GM18499 (cell line): ENCODE data around the gene THAP7.

Experiments used
- ATAC-seq: cut with Tn5 transposase; IDR thresholded peaks from one replicate; pipeline ENCODE4 v1.9.1; 2021; ENCODE audit warnings: moderate number of reproducible peaks; ENCODE audit not compliant: insufficient read depth, unreplicated experiment

THAP7 gene

GRCh38 chr22:20966883-20967696 is 34.8 kb downstream of the THAP7 start, which contains the start of gene AIFM3:
TSS of gene AIFM3 (plus strand) at chr22:20967255. CDS start at chr22:20967945, 690 bp downstream.
- no peak for ATAC-seq

DNA sequence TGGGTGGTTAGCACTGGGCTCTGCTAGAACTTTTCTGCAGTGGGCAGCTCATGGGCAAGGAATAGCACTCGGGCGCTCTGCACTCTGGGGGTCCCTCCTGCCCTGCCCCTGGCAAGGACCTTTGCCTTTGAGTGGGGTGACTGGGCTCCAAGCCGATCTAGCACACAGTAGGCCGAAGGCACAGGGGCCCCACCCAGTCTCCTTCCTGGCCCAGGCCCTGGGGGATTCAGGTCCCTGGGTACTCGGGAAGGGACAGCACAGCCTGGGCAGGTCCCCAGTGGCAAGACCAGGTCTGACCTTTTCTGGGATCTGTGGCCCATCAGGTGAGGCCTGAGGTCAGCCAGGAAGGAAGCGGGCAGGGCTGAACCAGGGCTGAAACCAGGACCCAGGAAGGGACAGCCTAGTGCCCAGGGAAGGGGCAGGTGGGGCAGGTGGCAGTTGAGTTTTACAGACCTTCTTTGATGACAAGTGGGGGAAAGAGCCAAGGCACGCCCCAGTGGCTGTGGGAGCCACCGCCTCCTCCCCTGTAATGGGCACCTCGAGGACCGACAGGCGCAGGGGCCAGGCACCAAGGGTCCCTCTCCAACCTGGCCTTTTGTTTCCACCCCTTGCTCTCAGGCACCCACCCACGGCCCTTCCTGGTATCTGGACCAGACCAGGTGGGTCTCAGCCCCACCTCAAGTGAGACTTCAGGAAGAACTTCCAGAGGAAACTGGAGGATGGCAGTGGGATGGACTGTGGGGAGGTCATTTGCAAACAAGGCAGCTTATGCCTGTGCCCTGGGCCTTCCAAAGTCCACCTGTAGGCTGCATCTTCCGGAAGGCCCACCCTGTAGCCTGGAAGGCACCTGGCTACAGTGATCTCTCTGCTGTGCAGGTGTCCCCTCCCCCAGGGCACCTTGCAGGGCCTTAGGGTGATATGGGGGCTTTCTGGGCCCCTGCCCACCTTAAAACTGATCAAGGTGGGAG is 35.7 kb downstream of the THAP7 start:
- no peak for ATAC-seq

DNA sequence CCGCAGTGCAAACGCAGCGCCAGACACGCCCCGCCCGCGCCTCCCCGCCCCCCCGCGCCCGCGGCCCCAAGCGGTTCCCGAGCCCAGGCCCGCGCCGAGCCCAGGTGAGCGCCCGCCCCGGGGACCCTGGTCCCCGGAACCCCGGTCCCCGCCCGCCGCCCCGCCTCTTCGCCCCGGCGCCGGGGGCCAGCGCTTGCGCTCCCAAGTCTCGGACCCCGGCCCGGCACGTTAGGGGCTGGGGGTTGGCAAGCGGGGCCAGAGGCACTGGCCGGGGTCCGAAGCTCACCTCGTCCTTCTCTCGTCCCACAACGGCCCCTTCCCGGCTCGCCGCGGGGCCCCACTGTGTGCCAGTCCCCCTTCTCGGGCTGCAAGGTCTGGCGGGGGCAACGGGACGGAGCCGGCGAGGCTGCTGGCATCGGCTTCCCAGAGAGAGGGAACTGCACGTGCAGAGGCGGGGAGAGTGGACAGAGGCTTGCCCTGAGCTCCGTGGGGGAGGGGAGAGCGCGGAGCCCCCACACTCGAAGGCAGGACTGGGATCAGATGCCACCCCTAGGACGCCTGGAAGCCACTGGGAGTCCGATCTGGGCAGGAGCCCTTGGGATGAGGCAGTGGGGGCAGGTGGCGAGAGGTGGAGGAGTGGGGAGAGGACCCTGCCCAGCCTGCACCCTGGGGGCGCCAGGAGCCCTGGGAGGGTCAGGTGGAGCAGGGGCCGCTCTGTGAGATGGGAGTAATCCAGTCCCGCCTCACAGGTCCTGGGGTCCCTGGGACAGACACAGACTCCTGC is 36.6 kb downstream of the THAP7 start:
- ATAC-seq = no peak

DNA sequence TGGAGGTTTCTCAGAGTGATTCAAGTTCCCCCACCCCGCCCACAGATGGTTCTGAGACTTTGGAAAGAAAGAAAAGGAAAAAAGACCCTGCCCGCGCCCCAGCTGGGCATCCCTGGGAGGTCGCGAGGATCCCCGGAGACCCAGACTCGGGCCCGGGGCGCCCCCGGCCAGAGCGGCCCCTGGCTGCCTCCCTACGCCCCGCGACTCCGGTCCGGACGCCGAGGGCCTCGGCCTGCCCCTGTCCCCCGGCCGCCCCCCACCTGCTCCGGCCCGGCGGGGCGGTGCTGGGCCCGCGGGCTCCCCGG is 37.2 kb downstream of the THAP7 start:
- no peak for ATAC-seq

DNA sequence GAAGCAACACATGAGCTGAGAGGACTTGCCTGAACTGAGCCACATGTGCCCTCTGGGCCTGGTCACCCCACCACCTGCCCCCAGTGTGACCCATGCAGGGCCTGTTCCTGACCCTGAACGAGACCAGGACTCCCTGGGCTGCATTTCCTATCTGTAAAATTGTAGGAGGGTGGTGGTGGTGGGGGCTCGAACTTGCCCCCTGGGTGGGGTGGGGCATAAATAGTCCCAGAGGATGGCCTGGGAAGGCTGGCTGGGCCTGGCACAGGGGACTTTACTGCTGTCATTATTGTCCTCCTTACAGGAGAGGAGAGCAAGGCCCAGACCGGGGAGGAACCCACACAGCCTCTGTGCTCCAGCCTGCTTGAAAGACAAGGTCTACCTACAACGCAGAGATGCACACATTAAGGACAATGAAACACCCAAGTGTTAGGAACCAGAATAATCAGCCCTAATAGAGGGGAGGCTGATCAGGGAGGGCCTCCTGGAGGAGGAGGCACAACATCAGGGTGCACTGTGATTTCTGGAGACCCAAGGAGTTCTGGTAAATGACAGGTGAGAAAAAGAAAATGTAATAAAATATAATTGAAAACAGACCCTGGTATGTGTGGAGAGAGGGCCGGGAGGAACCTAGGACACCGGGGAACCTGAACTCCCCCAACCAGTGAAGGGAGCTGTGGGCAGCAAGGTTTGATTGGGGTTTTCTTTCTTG is 37.7 kb downstream of the THAP7 start:
- ATAC-seq = no peak

- no peak for ATAC-seq
These were observed 38.5 kb downstream of the THAP7 start for GRCh38 chr22:20963201-20964052.

DNA sequence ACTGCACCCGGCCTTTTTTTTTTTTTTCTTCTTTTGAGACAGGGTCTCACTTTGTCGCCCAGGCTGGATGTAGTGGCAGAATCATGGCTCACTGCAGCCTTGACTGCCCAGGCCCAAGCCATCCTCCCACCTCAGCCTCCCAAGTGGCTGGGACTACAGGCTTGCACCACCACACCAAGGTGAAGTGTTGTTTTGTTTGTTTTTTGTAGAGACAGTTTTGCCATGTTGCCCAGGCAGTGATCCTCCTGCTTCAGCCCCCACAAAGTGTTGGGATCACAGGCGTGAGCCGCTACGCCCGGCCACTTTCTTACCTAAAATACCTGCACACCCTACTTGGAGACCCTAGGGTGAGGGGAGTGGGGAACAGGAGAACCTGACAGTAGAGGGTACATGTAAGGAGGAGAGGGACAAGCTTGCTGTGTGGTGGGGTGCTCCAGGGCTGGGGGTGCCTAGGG is 39.4 kb downstream of the THAP7 start:
- ATAC-seq = no peak

GRCh38 chr22:20960609-20961008 is 41.3 kb downstream of the THAP7 start:
- ATAC-seq = no peak

- no peak for ATAC-seq
These were observed 42.1 kb downstream of the THAP7 start for GRCh38 chr22:20959578-20960461.

GRCh38 chr22:20957683-20958431 is 44.1 kb downstream of the THAP7 start:
- ATAC-seq = no peak

DNA sequence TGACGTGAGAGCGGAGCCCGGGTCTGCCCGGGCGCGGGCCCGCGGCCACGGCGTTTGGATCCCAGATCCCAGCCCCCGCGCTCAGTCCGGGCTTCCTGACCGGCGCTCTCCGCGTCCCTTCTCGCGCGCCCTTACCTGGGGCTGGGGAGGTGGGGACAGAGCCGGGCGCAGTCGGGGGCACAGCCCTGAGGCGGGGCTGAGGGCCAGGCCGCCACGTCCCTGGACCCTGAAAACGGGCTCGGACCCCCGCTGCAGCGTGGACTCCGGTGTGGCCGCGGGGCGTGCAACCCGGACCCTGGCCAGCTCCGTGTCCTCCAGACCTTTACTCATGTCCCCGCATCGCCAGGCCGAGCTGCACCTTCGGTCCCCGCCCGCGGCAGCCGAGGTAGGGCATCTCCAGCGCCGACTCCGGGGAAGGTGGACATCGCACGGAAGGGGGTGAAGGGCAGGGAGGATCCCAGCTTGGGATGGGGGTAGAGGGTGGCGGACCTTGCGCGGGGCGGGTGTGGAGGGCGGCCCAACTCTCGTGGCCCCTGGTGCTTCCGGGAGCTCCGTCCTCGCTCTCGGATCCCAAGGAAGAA is 44.7 kb downstream of the THAP7 start:
- ATAC-seq = no peak

- no peak for ATAC-seq
These were observed 45.4 kb downstream of the THAP7 start for GRCh38 chr22:20956258-20957101.

DNA sequence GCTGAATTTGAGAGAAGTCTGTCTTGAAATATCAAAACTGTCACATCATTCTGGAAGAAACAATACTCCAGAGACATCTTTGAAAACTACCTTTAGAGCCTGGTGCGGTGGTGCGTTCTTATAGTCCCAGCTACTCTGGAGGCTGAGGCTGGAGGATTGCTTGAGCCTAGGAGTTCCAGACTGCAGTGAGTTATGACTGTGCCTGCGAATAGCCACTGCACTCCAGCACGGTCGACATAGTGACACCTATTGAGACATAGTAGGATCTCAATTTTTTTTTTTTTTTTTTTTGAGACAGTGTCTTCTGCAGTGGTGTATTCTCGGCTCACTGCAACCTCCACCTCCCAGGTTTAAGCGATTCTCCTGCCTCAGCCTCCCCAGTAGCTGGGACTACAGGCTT is 46.4 kb downstream of the THAP7 start:
- ATAC-seq = no peak

DNA sequence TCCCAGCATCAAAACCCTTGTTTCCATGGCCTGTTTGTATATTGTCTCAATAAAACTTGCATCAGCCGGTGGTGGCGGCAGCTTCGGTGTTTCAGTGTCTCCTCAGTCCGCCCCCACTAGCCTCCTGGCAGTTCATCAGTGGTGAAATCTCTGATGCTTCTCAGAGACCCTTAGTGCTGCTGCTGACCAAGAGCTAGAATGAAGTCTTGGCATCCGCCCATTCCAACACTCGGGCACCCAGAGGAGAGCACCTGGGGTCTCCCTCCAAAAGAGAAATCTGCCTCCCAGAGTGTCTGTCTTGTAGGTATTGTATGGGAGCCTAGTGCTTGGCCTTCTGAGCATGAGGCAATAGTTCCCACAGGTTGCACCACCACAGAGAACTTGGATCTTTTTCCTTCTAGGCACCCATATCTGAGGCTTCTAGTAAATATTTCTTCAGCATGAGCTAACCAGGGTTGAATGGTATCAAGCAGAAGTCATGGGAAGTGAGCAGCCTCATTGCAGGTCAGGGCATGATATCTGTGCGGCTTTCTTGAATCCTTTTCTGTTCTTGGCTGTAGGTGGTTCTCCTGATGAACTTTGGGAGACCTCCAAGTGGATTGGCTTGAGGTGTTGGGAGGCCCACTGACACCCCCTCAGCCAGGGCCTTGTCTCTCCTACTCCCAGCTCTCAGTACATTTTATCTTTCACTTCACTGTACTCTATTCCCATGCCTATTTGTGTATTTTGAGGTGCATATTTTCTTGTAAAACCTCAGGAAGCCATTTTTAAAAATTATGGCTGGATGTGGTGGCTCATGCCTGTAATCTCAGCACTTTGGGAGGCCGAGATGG is 48.0 kb downstream of the THAP7 start:
- no peak for ATAC-seq

DNA sequence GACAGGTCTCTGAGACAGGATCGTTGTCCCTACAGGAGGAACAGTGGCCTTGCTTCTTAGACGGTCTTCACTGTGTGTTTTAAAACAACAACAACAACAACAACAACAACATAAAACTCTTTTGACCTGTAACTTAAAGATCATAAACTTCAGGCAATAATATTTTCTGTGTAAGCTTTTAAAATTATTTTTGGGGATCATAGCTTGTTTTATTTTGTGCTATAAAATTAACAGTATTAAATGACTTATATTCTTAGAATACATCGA is 48.6 kb downstream of the THAP7 start:
- no peak for ATAC-seq
